Tibial artery (tissue), 4 donors: Measurements from ENCODE around the gene SEMA5A.

ENCODE experiments used
- DNase-seq, 2 donors: peaks; one replicate each; pipeline ENCODE4 v3.0.0-alpha.2; 2019
- H3K27ac ChIP-seq, 2 donors: fragments of 200-600 bp; sonication (generic) in 1 of 2; 1 replicate in 1 of 2; 2 replicates in 1 of 2; pipeline ENCODE4 v1.5.1; 2018 to 2019; ENCODE audit warnings: mild to moderate bottlenecking in 1 of 2
- H3K27me3 ChIP-seq, 2 donors: fragments of 200-600 bp; sonication (generic) in 1 of 2; one replicate each; pipeline versions ENCODE4 v1.5.1 to v1.6.0; 2016 to 2019
- H3K36me3 ChIP-seq, 3 donors: fragments of 200-600 bp; sonication (generic) in 2 of 3; one replicate each; pipeline ENCODE4 v1.5.1; 2016 to 2019; ENCODE audit warnings: mild to moderate bottlenecking in 2 of 3
- H3K4me1 ChIP-seq, 4 donors: fragments of 200-600 bp; sonication (generic) in 2 of 4; 1 replicate in 3 of 4; 2 replicates in 1 of 4; pipeline ENCODE4 v1.5.1; 2016 to 2019
- H3K4me3 ChIP-seq, 2 donors: fragments of 200-600 bp; sonication (generic) in 1 of 2; 1 replicate in 1 of 2; 2 replicates in 1 of 2; pipeline ENCODE4 v1.5.1; 2018 to 2019; ENCODE audit warnings: mild to moderate bottlenecking in 2 of 2
- H3K9me3 ChIP-seq, 3 donors: fragments of 200-600 bp; sonication (generic) in 1 of 3; one replicate each; pipeline ENCODE4 v1.5.1; 2016 to 2019
- CTCF ChIP-seq, 2 experiments: fragments of 200-600 bp in 1 of 2; fragments of 450-650 bp in 1 of 2; IDR thresholded peaks; one replicate each; pipeline ENCODE4 v1.5.1; 2017 to 2019; ENCODE audit warnings: antibody characterized with exemption in 2 of 2, mild to moderate bottlenecking in 1 of 2, moderate library complexity in 1 of 2
- intact Hi-C: fragments of 100-400 bp; cut with DNase I; formaldehyde crosslinking; loops from one replicate; pipeline ENCODE4 v1.15.0; 2023; ENCODE audit warnings: low total_unique reads

SEMA5A gene

DNA sequence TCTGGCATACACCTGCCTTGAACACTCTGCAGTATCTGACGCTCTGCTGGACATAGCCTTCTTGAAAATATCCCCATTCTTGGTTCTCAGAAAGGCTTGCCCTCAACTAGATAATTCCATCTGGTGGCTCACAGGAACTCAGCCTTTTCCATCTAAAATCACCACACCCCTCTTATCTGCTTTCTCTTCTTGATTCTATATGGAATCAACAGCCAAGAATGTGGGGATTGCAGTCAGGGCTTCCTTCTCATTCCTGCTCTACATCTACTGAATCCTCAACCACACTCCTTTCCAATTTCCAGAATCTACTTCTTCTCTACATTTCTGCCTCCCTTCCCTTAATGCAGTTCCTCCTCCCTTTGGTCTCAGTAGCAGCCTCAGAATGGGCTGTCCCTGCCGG lies 170.1 kb downstream of the SEMA5A start:
- Histone ChIP-seq H3K4me3 (no peak overlapping the region), H3K9me3 (no peaks in the 10 kb centered on the region), H3K4me1 (no peaks in the 10 kb centered on the region), H3K27me3 (no peaks in the 10 kb centered on the region), H3K36me3 (no peaks in the 10 kb centered on the region), H3K27ac (no peak overlapping the region)
- intact Hi-C loops, result no loop called here
- TF ChIP-seq CTCF (IDR thresholded peaks at IDR 0.05), result no peak
- no peak for DNase-seq

DNA sequence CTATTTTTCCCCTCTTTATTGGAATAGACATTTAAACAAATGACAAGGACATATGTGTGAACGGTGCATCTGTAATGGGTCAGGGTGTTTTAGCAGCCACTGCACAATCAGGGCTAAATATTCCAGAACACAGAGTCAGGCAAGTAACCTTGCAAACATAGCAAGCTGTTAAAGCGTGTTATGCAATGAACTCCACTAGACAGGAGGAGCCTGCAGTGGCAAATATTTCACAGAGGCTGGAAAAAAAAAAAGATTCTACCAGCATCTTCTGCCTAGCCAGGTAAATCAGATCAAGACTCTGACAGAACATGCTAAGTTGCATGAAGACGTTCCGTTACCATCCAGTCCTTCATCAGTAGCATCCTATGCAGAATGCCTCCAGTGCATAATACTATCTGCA lies 171.8 kb downstream of the SEMA5A start:
- no peak for TF ChIP-seq CTCF (IDR thresholded peaks at IDR 0.05)
- DNase-seq, result no peak
- no peaks in the 10 kb centered on the region for H3K36me3 ChIP-seq
- intact Hi-C loops, result no loop called here
- no peak overlapping the region for H3K4me3 ChIP-seq
- no peaks in the 10 kb centered on the region for H3K4me1 ChIP-seq
- no peaks in the 10 kb centered on the region for H3K9me3 ChIP-seq
- H3K27ac ChIP-seq, result no peak overlapping the region
- no peaks in the 10 kb centered on the region for H3K27me3 ChIP-seq

DNA sequence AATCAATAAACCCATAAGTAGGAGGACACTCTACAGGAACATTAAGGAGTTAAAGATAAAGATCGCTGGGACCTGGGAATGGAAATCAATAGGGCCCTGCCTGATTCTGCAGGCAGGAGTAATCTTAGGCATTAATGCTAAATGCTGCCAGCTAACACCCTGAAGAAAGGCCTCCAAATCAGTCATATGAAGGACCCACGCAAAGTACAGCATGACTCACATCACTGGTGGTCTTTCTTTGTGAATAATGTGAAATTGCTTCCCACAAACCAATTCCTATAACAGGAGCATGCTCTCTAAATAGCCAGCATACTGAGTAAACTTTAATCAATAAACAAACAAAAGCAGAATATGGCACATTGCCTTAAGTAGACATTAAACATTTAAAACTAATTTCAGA lies 172.3 kb downstream of the SEMA5A start:
- no peak for TF ChIP-seq CTCF (IDR thresholded peaks at IDR 0.05)
- no peak overlapping the region for H3K4me3 ChIP-seq
- intact Hi-C loops, result no loop called here

DNA sequence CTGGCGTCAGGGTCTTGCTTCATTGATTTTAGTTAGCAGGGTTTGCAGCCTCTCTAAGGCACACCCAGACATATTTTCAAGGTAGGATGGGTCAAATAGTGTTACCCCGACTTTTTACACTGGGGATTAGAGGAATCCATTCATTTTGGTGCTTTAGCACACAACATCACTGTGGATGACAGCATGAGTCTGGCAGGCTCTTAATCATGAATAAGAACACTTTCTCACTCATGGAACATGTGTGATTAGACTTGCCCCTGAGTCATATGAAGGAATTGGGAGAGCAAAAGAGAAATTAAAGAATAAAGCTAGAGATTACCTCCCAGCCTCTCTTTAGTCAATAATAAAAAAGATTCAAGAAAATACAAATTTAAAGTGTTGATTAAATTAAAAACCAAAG lies 175.6 kb downstream of the SEMA5A start:
- H3K4me3 ChIP-seq, result no peak overlapping the region
- no peaks in the 10 kb centered on the region for H3K9me3 ChIP-seq
- intact Hi-C loops, result no loop called here
- no peaks in the 10 kb centered on the region for H3K4me1 ChIP-seq
- no peak overlapping the region for H3K27ac ChIP-seq
- H3K36me3 ChIP-seq, result no peaks in the 10 kb centered on the region
- no peaks in the 10 kb centered on the region for H3K27me3 ChIP-seq
- DNase-seq, result no peak
- no peak for TF ChIP-seq CTCF (IDR thresholded peaks at IDR 0.05)

More for the DNA sequence above, 172.3 kb downstream of the SEMA5A start:
- DNase-seq, result no peak
- no peaks in the 10 kb centered on the region for H3K36me3 ChIP-seq
- no peaks in the 10 kb centered on the region for H3K9me3 ChIP-seq
- H3K27me3 ChIP-seq, result no peaks in the 10 kb centered on the region
- H3K4me1 ChIP-seq, result no peaks in the 10 kb centered on the region
- no peak overlapping the region for H3K27ac ChIP-seq

DNA sequence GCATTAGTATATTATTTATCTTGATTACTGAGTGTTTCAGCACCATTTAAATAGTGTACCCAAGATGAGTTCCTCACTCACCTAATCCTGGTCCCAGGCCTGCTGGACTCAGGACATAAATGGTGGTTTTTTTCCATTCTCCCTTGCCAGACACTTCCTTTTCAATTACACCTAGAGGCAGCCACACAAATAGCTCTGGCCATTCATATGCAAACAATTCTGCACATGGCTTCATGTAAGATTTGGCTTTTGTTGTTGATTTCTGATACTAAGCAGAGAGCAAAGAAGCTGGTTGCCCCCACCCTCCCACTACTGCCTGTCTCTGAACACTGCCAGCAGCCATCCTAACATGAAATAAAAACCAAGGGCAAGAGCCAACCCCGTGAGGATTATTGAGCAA lies 180.4 kb downstream of the SEMA5A start:
- intact Hi-C loops, result no loop called here
- Histone ChIP-seq H3K36me3 (no peaks in the 10 kb centered on the region), H3K27ac (no peak overlapping the region), H3K4me3 (no peak overlapping the region), H3K9me3 (no peaks in the 10 kb centered on the region), H3K4me1 (peaks cover 0 to 14% (median 0%) of the 10 kb centered on the region in 4 donors), H3K27me3 (no peaks in the 10 kb centered on the region)
- TF ChIP-seq CTCF (IDR thresholded peaks at IDR 0.05), result no peak
- DNase-seq, result no peak

GRCh38 chr5:9363449-9363848 lies 182.4 kb downstream of the SEMA5A start:
- intact Hi-C loops, result loop anchor here (5.0 kb wide), 1 partner anchor 179 kb away; no protein-coding TSS in a partner anchor
- no peak for TF ChIP-seq CTCF (IDR thresholded peaks at IDR 0.05)
- Histone ChIP-seq H3K4me3 (no peak overlapping the region), H3K27ac (peak overlapping the region in 1 of 2 donors; percentile 26), H3K9me3 (no peaks in the 10 kb centered on the region), H3K4me1 (peaks cover 0 to 14% (median 0%) of the 10 kb centered on the region in 4 donors), H3K27me3 (no peaks in the 10 kb centered on the region), H3K36me3 (no peaks in the 10 kb centered on the region)
- no peak for DNase-seq
